ENCODE measurements around the gene RYR2.
A peak's percentile ranks its signal among the peaks of the same experiment; 100 is the strongest.
"Not testable (repeated sequence)": the region's sequence is repeated elsewhere in the genome, so short reads cannot be mapped to it uniquely, and the experiment has no call there.

RYR2 gene

GRCh38 chr1:237832858-237833257 is 790.9 kb downstream of the RYR2 start:
- Histone ChIP-seq H3K27ac (no peak overlapping the region), H3K4me3 (no peak overlapping the region), H4K20me1 (no peaks in the 10 kb centered on the region), H3K4me2 (no peak overlapping the region), H3K36me3 (no peaks in the 10 kb centered on the region), H3K27me3 (no peaks in the 10 kb centered on the region), H3K9me3 (replicated peaks in 1 of 11) (no peaks in the 10 kb centered on the region), H3K9ac (no peak overlapping the region), H3K4me1 (peaks cover 9 to 14% (median 11%) of the 10 kb centered on the region in 10 experiments)
- TF ChIP-seq Cebpa-rat (IDR thresholded peaks at IDR 0.05): no peak

DNA sequence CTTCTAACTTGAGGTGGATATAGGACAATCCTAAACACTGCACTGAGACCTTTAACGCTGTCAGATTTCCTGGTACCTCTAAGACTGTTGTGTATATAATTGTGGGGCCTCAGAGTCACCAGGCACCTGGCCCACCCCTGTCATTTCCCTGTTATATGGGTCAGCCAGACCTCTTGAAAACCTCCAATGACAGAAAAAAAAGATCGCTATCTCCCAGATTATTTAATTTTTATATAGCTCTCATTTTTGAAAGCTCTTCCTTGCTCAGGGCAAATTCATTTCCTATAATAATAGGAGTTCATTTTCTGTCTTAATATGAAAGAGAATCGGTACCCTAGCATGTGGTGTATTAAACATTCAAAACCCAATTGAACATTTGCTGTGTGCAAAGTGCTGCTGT is 792.1 kb downstream of the RYR2 start:
- TF ChIP-seq Cebpa-rat (IDR thresholded peaks at IDR 0.05): no peak

DNA sequence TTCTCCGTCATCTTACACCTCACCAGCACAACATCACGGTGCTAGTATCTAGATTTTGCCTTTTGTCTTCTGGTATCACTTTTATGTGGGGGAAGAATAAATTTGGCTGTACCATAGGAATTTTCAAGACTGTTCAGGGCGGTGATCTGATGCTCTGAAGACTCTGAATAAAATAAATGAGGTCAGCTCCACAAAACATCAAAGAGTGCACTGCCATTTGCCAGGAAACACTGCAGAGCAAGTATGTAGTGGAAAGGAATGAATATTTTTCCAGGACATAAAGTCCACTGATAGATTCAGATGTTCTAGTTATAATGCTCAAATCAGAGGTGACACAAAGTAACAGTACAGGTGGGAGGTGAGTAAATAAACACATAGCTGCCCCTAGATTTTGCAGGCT is 792.5 kb downstream of the RYR2 start:
- peak overlapping the region; percentile 15 to 59 (median 34); a peak in 20 of 22 replicates for H3K4me2 ChIP-seq
- no peak overlapping the region for H3K9ac ChIP-seq
- H3K4me1 ChIP-seq: peaks cover 9 to 14% (median 11%) of the 10 kb centered on the region in 10 experiments
- H3K27me3 ChIP-seq: no peaks in the 10 kb centered on the region
- no peaks in the 10 kb centered on the region for H4K20me1 ChIP-seq
- no peaks in the 10 kb centered on the region for H3K36me3 ChIP-seq
- H3K27ac ChIP-seq: no peak overlapping the region
- peaks cover 0 to 11% (median 0%) of the 10 kb centered on the region in 11 experiments; a peak in 2 of 22 replicates for H3K9me3 ChIP-seq (replicated peaks in 1 of 11)
- no peak overlapping the region for H3K4me3 ChIP-seq
- no peak for TF ChIP-seq Cebpa-rat (IDR thresholded peaks at IDR 0.05)

More for the DNA sequence above, 792.1 kb downstream of the RYR2 start:
- Histone ChIP-seq H3K36me3 (no peaks in the 10 kb centered on the region), H3K9me3 (replicated peaks in 1 of 11) (peaks cover 0 to 7% (median 0%) of the 10 kb centered on the region in 11 experiments; a peak in 2 of 22 replicates), H3K27me3 (no peaks in the 10 kb centered on the region), H3K4me1 (peaks cover 9 to 14% (median 11%) of the 10 kb centered on the region in 10 experiments), H3K4me3 (no peak overlapping the region), H3K9ac (no peak overlapping the region), H3K27ac (no peak overlapping the region), H3K4me2 (peak overlapping the region in 3 of 11 experiments; percentile 23 to 59 (median 52); a peak in 2 of 22 replicates), H4K20me1 (no peaks in the 10 kb centered on the region)

GRCh38 chr1:237838320-237838719 is 796.3 kb downstream of the RYR2 start:
- Histone ChIP-seq H3K4me3 (no peak overlapping the region), H3K36me3 (no peaks in the 10 kb centered on the region), H3K27me3 (no peaks in the 10 kb centered on the region), H3K9ac (no peak overlapping the region), H3K4me2 (no peak overlapping the region), H3K4me1 (peaks cover 9 to 14% (median 11%) of the 10 kb centered on the region in 10 experiments), H3K27ac (no peak overlapping the region), H4K20me1 (no peaks in the 10 kb centered on the region), H3K9me3 (replicated peaks in 1 of 11) (peaks cover 0 to 13% (median 2%) of the 10 kb centered on the region in 11 experiments; a peak in 7 of 22 replicates)
- TF ChIP-seq Cebpa-rat (IDR thresholded peaks at IDR 0.05): no peak

- Histone ChIP-seq H3K4me1 (peaks cover 9 to 14% (median 11%) of the 10 kb centered on the region in 10 experiments), H3K4me2 (no peak overlapping the region), H3K27ac (no peak overlapping the region), H3K4me3 (no peak overlapping the region), H3K36me3 (no peaks in the 10 kb centered on the region), H3K9me3 (replicated peaks in 1 of 11) (peaks cover 0 to 20% (median 5%) of the 10 kb centered on the region in 11 experiments; a peak in 8 of 22 replicates), H3K9ac (no peak overlapping the region), H3K27me3 (no peaks in the 10 kb centered on the region), H4K20me1 (no peaks in the 10 kb centered on the region)
- TF ChIP-seq Cebpa-rat (IDR thresholded peaks at IDR 0.05): no peak
Observed at GRCh38 chr1:237838904-237839534, 797.0 kb downstream of the RYR2 start.

DNA sequence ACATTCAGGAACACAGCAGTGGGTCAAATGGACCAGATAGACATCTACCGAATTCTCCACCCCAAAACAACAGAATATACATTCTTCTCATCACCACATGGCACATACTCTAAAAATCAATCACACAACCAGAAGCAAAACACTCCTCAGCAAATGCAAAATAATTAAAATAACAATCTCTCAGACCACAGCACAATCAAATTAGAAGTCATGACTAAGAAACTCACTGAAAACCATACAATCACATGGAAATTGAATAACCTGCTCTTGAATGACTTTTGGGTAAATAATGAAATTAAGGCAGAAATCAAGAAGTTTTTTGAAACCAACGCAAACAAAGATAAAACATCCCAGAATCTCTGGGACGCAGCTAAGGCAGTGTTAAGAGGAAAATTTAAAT is 799.5 kb downstream of the RYR2 start:
- no peak for TF ChIP-seq Cebpa-rat (IDR thresholded peaks at IDR 0.05)
- H3K36me3 ChIP-seq: no peaks in the 10 kb centered on the region
- H4K20me1 ChIP-seq: no peaks in the 10 kb centered on the region

GRCh38 chr1:237843516-237843915 is 801.5 kb downstream of the RYR2 start:
- H3K4me3 ChIP-seq, H3K27me3 ChIP-seq, H3K9ac ChIP-seq, H3K4me1 ChIP-seq, H4K20me1 ChIP-seq, H3K27ac ChIP-seq, H3K36me3 ChIP-seq, H3K4me2 ChIP-seq: not testable (repeated sequence)
- H3K9me3 ChIP-seq (replicated peaks in 1 of 11): peaks cover 0 to 19% (median 5%) of the 10 kb centered on the region in 11 experiments; a peak in 8 of 22 replicates

More for the DNA sequence above, 799.5 kb downstream of the RYR2 start:
- H3K4me1 ChIP-seq: no peaks in the 10 kb centered on the region; a peak in 2 of 20 replicates
- no peak overlapping the region for H3K9ac ChIP-seq
- H3K4me2 ChIP-seq: no peak overlapping the region
- peaks cover 0 to 21% (median 5%) of the 10 kb centered on the region in 11 experiments; a peak in 8 of 22 replicates for H3K9me3 ChIP-seq (replicated peaks in 1 of 11)
- H3K4me3 ChIP-seq: no peak overlapping the region
- H3K27me3 ChIP-seq: no peaks in the 10 kb centered on the region
- H3K27ac ChIP-seq: no peak overlapping the region

DNA sequence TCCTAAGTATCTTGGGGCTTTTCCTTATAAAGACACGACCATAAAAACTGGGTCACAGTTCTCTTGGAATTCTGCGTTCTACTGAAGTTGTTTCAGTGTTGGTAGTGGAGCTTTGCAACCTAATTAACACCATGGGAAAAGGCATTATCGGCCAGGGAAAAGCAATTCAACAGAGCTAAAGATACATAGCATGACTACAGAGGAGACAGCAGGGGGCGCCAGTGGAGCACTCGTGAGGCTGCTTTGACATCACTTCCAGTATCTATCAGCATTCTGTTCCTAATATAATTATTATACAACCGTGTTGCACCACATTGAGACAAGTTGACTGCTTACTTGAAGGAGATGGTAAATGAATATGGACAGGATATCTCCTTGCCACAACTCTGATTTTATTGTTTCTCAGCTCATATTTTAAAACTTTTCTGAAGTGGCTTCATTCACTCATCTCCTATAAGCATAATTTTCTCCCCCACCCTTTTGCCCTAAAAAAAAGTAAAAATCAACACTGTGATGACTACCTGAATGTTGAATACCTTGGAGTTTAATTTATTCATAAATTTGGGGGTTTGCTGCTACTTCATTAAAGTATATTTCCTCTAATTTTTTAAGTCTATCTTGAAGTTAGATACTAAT is 809.3 kb downstream of the RYR2 start:
- Histone ChIP-seq H3K4me2 (no peak overlapping the region), H3K9me3 (replicated peaks in 1 of 11) (peaks cover 0 to 7% (median 0%) of the 10 kb centered on the region in 11 experiments; a peak in 5 of 22 replicates), H3K9ac (no peak overlapping the region), H3K4me3 (no peak overlapping the region), H4K20me1 (no peaks in the 10 kb centered on the region), H3K27me3 (no peaks in the 10 kb centered on the region), H3K36me3 (no peaks in the 10 kb centered on the region), H3K4me1 (no peaks in the 10 kb centered on the region), H3K27ac (no peak overlapping the region)
- no peak for TF ChIP-seq Cebpa-rat (IDR thresholded peaks at IDR 0.05)

DNA sequence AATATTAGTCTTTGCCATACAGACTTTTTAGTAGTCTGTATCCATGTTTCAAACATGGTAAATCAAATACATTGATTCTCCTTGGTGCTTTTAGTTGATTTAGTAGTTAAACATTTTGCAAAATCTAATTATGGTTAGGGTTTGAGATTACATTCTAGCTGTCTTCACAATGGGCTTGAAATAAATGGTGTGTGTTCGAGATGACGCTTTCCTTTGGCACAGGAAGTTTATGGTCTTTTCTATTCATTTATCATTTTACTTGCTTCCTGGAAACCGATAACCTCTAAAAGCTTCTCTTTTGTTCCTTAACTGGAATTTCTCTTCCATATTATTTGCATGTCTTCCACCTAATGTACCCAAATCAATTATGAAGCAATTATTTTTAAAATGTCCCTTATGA is 810.4 kb downstream of the RYR2 start:
- Histone ChIP-seq H4K20me1 (no peaks in the 10 kb centered on the region), H3K9ac (no peak overlapping the region), H3K27me3 (no peaks in the 10 kb centered on the region), H3K36me3 (no peaks in the 10 kb centered on the region), H3K9me3 (replicated peaks in 1 of 11) (peaks cover 0 to 7% (median 0%) of the 10 kb centered on the region in 11 experiments; a peak in 5 of 22 replicates), H3K4me1 (no peaks in the 10 kb centered on the region), H3K4me2 (no peak overlapping the region), H3K4me3 (no peak overlapping the region), H3K27ac (no peak overlapping the region)
- TF ChIP-seq Cebpa-rat (IDR thresholded peaks at IDR 0.05): no peak

All from BLaER1 treated with 17β-estradiol and CSF1 and Interleukin-3, amounts not matched to agents 10 nM and 100 nM (cell line).